ENCODE data around the gene FRMD4B.
"Not testable (repeated sequence)": the region's sequence is repeated elsewhere in the genome, so short reads cannot be mapped to it uniquely, and the experiment has no call there.

FRMD4B gene

GRCh38 chr3:69273896-69274295, 112.0 kb downstream of the FRMD4B start:
- Histone ChIP-seq H3K4me3 (replicated peaks; ENCODE audit: insufficient read depth, low read length) (no peak overlapping the region), H3K27me3 (ENCODE audit: insufficient read depth, poor library complexity, severe bottlenecking) (no peaks in the 10 kb centered on the region), H3K27ac (replicated peaks) (no peak overlapping the region)
- no peak for DNase-seq (ENCODE audit: low read depth in 1 of 2, low spot score in 1 of 2)
- TF ChIP-seq GABPA (IDR thresholded peaks at IDR 0.05; ENCODE audit: low read depth) = no peak
- TF ChIP-seq SPI1 (IDR thresholded peaks at IDR 0.05; ENCODE audit: borderline replicate concordance, low read depth) = no peak
- TF ChIP-seq, protein P1, sequence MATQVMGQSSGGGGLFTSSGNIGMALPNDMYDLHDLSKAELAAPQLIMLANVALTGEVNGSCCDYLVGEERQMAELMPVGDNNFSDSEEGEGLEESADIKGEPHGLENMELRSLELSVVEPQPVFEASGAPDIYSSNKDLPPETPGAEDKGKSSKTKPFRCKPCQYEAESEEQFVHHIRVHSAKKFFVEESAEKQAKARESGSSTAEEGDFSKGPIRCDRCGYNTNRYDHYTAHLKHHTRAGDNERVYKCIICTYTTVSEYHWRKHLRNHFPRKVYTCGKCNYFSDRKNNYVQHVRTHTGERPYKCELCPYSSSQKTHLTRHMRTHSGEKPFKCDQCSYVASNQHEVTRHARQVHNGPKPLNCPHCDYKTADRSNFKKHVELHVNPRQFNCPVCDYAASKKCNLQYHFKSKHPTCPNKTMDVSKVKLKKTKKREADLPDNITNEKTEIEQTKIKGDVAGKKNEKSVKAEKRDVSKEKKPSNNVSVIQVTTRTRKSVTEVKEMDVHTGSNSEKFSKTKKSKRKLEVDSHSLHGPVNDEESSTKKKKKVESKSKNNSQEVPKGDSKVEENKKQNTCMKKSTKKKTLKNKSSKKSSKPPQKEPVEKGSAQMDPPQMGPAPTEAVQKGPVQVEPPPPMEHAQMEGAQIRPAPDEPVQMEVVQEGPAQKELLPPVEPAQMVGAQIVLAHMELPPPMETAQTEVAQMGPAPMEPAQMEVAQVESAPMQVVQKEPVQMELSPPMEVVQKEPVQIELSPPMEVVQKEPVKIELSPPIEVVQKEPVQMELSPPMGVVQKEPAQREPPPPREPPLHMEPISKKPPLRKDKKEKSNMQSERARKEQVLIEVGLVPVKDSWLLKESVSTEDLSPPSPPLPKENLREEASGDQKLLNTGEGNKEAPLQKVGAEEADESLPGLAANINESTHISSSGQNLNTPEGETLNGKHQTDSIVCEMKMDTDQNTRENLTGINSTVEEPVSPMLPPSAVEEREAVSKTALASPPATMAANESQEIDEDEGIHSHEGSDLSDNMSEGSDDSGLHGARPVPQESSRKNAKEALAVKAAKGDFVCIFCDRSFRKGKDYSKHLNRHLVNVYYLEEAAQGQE (IDR thresholded peaks at IDR 0.05; ENCODE audit: insufficient replicate concordance, low read depth) = no peak
- no peak for TF ChIP-seq POLR2AphosphoS5 (IDR thresholded peaks at IDR 0.05; ENCODE audit: low read depth)
- no peak for TF ChIP-seq CTCF (IDR thresholded peaks at IDR 0.05; ENCODE audit: insufficient read depth, low read length)

GRCh38 chr3:69272556-69272955, 113.3 kb downstream of the FRMD4B start:
- Histone ChIP-seq H3K4me3 (replicated peaks; ENCODE audit: insufficient read depth, low read length) (no peak overlapping the region), H3K27me3 (ENCODE audit: insufficient read depth, poor library complexity, severe bottlenecking) (no peaks in the 10 kb centered on the region), H3K27ac (replicated peaks) (no peak overlapping the region)
- TF ChIP-seq GABPA (IDR thresholded peaks at IDR 0.05; ENCODE audit: low read depth) (no peak), POLR2AphosphoS5 (IDR thresholded peaks at IDR 0.05; ENCODE audit: low read depth) (no peak)
- DNase-seq (ENCODE audit: low read depth in 1 of 2, low spot score in 1 of 2) = no peak

- H3K4me3 ChIP-seq (replicated peaks; ENCODE audit: insufficient read depth, low read length) = no peak overlapping the region
- H3K27ac ChIP-seq (replicated peaks) = no peak overlapping the region
- no peaks in the 10 kb centered on the region for H3K27me3 ChIP-seq (ENCODE audit: insufficient read depth, poor library complexity, severe bottlenecking)
- DNase-seq (ENCODE audit: low read depth in 1 of 2, low spot score in 1 of 2) = no peak
- TF ChIP-seq, protein P1 (IDR thresholded peaks at IDR 0.05; ENCODE audit: insufficient replicate concordance, low read depth) = no peak
- TF ChIP-seq POLR2AphosphoS5 (IDR thresholded peaks at IDR 0.05; ENCODE audit: low read depth) (no peak), SPI1 (IDR thresholded peaks at IDR 0.05; ENCODE audit: borderline replicate concordance, low read depth) (no peak)
These were observed 114.8 kb downstream of the FRMD4B start for GRCh38 chr3:69271098-69271497.

GRCh38 chr3:69266585-69266984, 119.3 kb downstream of the FRMD4B start:
- H3K27ac ChIP-seq (replicated peaks) = no peak overlapping the region
- no peak for DNase-seq (ENCODE audit: low read depth in 1 of 2, low spot score in 1 of 2)
- no peak overlapping the region for H3K4me3 ChIP-seq (replicated peaks; ENCODE audit: insufficient read depth, low read length)
- TF ChIP-seq, protein P1 (IDR thresholded peaks at IDR 0.05; ENCODE audit: insufficient replicate concordance, low read depth) = no peak
- TF ChIP-seq GABPA (IDR thresholded peaks at IDR 0.05; ENCODE audit: low read depth) (no peak), POLR2AphosphoS5 (IDR thresholded peaks at IDR 0.05; ENCODE audit: low read depth) (no peak), SPI1 (IDR thresholded peaks at IDR 0.05; ENCODE audit: borderline replicate concordance, low read depth) (no peak), CTCF (IDR thresholded peaks at IDR 0.05; ENCODE audit: insufficient read depth, low read length) (no peak)
- H3K27me3 ChIP-seq (ENCODE audit: insufficient read depth, poor library complexity, severe bottlenecking) = no peaks in the 10 kb centered on the region

- not testable (repeated sequence) for H3K27me3 ChIP-seq (ENCODE audit: insufficient read depth, poor library complexity, severe bottlenecking); H3K27ac ChIP-seq (replicated peaks); H3K4me3 ChIP-seq (replicated peaks; ENCODE audit: insufficient read depth, low read length); DNase-seq (ENCODE audit: low read depth in 1 of 2, low spot score in 1 of 2)
These were observed 119.8 kb downstream of the FRMD4B start for GRCh38 chr3:69266071-69266470.

DNA sequence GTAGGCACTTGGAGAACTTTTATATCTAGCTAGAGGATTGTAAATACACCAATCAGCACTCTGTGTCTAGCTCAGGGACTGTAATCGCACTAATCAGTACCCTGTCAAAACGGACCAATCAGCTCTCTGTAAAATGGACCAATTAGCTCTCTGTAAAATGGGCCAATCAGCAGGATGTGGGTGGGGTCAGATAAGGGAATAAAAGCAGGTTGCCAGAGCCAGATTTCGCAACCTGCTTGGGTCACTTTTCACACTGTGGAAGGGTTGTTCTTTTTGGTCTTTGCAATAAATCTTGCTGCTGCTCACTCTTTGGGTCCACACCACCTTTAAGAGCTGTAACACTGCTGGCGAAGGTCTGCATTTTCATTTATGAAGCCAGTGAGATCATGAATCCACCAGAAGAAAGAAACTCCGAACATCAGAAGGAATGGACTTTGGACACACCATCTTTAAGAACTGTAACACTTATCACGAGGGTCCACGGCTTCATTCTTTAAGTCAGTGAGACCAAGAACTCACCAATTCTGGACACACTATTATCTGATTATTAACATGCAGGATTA, 125.0 kb downstream of the FRMD4B start:
- H3K27me3 ChIP-seq (ENCODE audit: insufficient read depth, poor library complexity, severe bottlenecking); H3K4me3 ChIP-seq (replicated peaks; ENCODE audit: insufficient read depth, low read length); DNase-seq (ENCODE audit: low read depth in 1 of 2, low spot score in 1 of 2); H3K27ac ChIP-seq (replicated peaks): not testable (repeated sequence)
